ENCODE data around the gene ZNF281. TPM values are rescaled to one million over a fixed set of nuclear protein-coding genes. Genes with fewer than 3 reads are reported as not detected.
A peak's percentile ranks its signal among the peaks of the same experiment; 100 is the strongest.

Gene ZNF281
- total and polyA plus RNA-seq, 2 of the 4 experiments (the other 2 are of a cell fraction), result 7.0 to 37.5 TPM

DNA sequence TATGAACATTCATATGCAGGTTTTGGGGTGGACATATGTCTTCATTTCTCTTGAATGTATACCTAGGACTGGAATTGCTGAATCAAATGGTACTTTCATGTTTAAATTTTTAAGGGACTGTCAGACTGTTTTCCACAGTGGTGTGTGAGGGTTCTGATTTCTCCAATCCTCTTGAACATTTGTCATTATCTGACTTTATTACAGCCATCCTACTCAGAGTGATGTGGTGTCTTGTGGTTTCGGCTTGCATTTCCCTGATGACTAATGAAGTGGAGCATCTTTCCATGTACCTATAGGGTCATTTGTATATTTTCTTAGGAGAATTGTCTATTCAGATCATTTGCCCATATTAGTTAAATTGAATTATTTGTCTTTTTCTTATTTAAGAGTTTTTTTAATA, 35.4 kb upstream of the ZNF281 start:
- H2BK5ac ChIP-seq (ENCODE audit: low read depth, low read length, poor library complexity, severe bottlenecking), result peak overlapping the region; percentile 1
- H4K5ac ChIP-seq (ENCODE audit: low read depth, low read length), result no peak overlapping the region
- H2AFZ ChIP-seq (replicated peaks; ENCODE audit: low read length, poor library complexity), result no peak overlapping the region
- H3K36me3 ChIP-seq (ENCODE audit: control insufficient read depth, insufficient read depth, low read length), result no peaks in the 10 kb centered on the region
- ATAC-seq (ENCODE audit: low read depth), result peak; percentile 46
- TF ChIP-seq MXI1 (IDR thresholded peaks at IDR 0.05; ENCODE audit: borderline replicate concordance, low read depth, low read length) (no peak), SMC3 (IDR thresholded peaks at IDR 0.05; ENCODE audit: low read depth, low read length) (no peak), CTCF (conservative IDR thresholded peaks at IDR 0.05; ENCODE audit: low read depth, low read length) (no peak), POLR2A (IDR thresholded peaks at IDR 0.05; ENCODE audit: low read depth, low read length) (no peak), CEBPB (IDR thresholded peaks at IDR 0.05; ENCODE audit: low read depth, low read length) (no peak), MAZ (IDR thresholded peaks at IDR 0.05; ENCODE audit: borderline replicate concordance, low read depth, low read length) (no peak)
- H3K27me3 ChIP-seq (ENCODE audit: control insufficient read depth, insufficient read depth, low read length), result no peaks in the 10 kb centered on the region
- in situ Hi-C loops (cut with MboI; ENCODE audit: low sequenced_read_pairs), result no loop called here
- no peak overlapping the region for H2AK9ac ChIP-seq (replicated peaks; ENCODE audit: low read depth, low read length, poor library complexity)
- H4K91ac ChIP-seq (ENCODE audit: insufficient read depth, low read depth, low read length), result no peak overlapping the region
- H2BK15ac ChIP-seq (ENCODE audit: low read depth, low read length), result peak overlapping the region; percentile 0; the same call in 1 of the 3 replicates
- H2AK5ac ChIP-seq (ENCODE audit: low read depth, low read length), result no peak overlapping the region
- H3K9me1 ChIP-seq (ENCODE audit: insufficient read depth, low read length), result no peaks in the 10 kb centered on the region
- CTCF ChIA-PET, result no interaction called here
- no peak overlapping the region for H3K27ac ChIP-seq (ENCODE audit: insufficient read depth, low read length)
- H3K4me1 ChIP-seq (ENCODE audit: control insufficient read depth, insufficient read depth, low read length), result no peaks in the 10 kb centered on the region
- peak overlapping the region; percentile 11; the same call in 1 of the 2 replicates for H2BK20ac ChIP-seq (ENCODE audit: low read depth, low read length)
- H3K14ac ChIP-seq (replicated peaks; ENCODE audit: low read depth, low read length), result no peak overlapping the region
- no peak overlapping the region for H3K9ac ChIP-seq (ENCODE audit: low read depth, low read length)
- no peak overlapping the region for H3K4me3 ChIP-seq (ENCODE audit: insufficient read depth, low read depth, low read length)
- dilution Hi-C loops (cut with HindIII; ENCODE audit: low sequenced_read_pairs, unreplicated experiment), result no loop called here
- no peak overlapping the region for H3K56ac ChIP-seq (ENCODE audit: extremely low read depth, insufficient read depth, low read length)
- intact Hi-C loops (cut with micrococcal nuclease), result no loop called here
- WGBS, 2 experiments (ENCODE audit: extremely low coverage in 2 of 2, insufficient read length in 1 of 2), result no CpG with 5 or more reads among the region's 1 CpG
- peak; percentile 74 for DNase-seq
- BruUV-seq (replicated peaks), result no TSS peak
- H3K4me2 ChIP-seq (ENCODE audit: low read depth, low read length), result peak overlapping the region; percentile 30; the same call in 1 of the 2 replicates
- H3K18ac ChIP-seq (ENCODE audit: low read depth, low read length), result no peak overlapping the region
- H4K8ac ChIP-seq (ENCODE audit: low read depth in 2 of 2, low read length in 2 of 2), result no peak overlapping the region
- H2BK120ac ChIP-seq (ENCODE audit: low read depth, low read length), result peak overlapping the region; percentile 32; the same call in 1 of the 2 replicates
- H3K9me3 ChIP-seq (ENCODE audit: control insufficient read depth, insufficient read depth, low read length), result no peaks in the 10 kb centered on the region; the same call in 1 of the 2 replicates
- POLR2A ChIA-PET (ENCODE audit: unreplicated experiment), result no interaction called here
- H3K23ac ChIP-seq (ENCODE audit: low read depth, low read length), result no peak overlapping the region
- no peaks in the 10 kb centered on the region for H3K79me1 ChIP-seq (ENCODE audit: low read depth in 1 of 2, low read length in 2 of 2)
- H3K4ac ChIP-seq (ENCODE audit: low read depth, low read length), result no peak overlapping the region
- no peaks in the 10 kb centered on the region for H4K20me1 ChIP-seq (ENCODE audit: insufficient read depth, low read length)
